PC-3 (cell line): ENCODE measurements around the gene RALGPS1.

Source experiments
- CTCF ChIP-seq: fragments of 300-600 bp; sonication (generic); conservative IDR thresholded peaks from 2 replicates; pipeline ENCODE4 v1.5.1; 2017; ENCODE audit warnings: antibody characterized with exemption, low read depth, mild to moderate bottlenecking, low read length
- EZH2 ChIP-seq: fragments of 300-600 bp; sonication (generic); IDR thresholded peaks from one replicate; pipeline ENCODE4 v1.6.1; 2017; ENCODE audit warnings: antibody characterized with exemption, mild to moderate bottlenecking, low read length; ENCODE audit not compliant: unreplicated experiment
- EZH2phosphoT487 ChIP-seq: fragments of 300-600 bp; sonication (generic); IDR thresholded peaks from 2 replicates; pipeline ENCODE4 v1.6.1; 2018; ENCODE audit warnings: mild to moderate bottlenecking, antibody characterized with exemption, low read length, borderline replicate concordance

DNA sequence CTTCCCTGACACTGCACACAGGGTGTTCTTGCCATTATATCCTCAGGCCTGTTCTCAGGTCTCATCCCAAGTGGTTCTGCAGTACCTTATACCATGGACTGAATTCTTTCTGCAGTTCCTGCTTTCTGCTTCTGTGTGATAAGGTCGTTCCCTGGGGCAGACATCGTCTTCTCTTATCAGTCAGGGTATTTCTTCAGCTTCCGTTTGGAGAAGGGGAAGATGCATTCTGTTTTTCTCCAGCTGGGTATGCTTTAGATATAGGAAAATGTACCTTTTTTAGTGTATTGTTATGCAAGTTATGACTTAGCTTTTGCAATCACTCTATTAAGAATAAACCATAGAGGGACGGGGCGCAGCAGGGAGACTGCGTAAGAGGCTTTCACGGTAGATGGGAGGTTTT, 31.1 kb downstream of the RALGPS1 start:
- TF ChIP-seq EZH2, result no peak
- TF ChIP-seq CTCF, result no peak
- no peak for TF ChIP-seq EZH2phosphoT487
